GM10847 (cell line): ENCODE results near the gene HGF.

Source experiments
- POLR2A ChIP-seq: IDR thresholded peaks from 2 replicates; pipeline ENCODE4 v1.6.1; 2011; ENCODE audit not compliant: insufficient read length; ENCODE audit errors: extremely low read depth

Gene HGF

GRCh38 chr7:81684033-81684432 is 85.8 kb downstream of the HGF start:
- no peak for TF ChIP-seq POLR2A

- TF ChIP-seq POLR2A: no peak
These were observed 87.0 kb downstream of the HGF start for GRCh38 chr7:81682873-81683272.

DNA sequence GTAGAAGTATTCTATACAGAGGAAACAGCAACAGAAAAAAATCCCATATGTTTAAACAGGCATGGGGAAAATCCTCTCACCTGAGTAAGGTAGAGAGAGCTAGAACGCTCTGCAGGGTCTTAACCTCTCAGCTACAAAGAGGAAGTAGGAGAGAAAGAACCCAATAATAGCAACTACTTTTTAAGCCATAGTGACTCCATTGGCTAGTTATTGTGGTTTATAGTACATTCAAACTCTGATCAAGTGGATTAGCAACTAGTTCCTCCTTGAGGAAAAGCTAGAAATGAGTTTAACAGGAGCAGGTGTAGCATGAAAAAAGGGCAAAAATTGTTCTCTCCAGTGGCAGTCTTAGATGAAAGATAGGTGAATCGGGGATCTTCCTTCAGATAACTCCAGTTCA is 89.7 kb downstream of the HGF start:
- TF ChIP-seq POLR2A: no peak

DNA sequence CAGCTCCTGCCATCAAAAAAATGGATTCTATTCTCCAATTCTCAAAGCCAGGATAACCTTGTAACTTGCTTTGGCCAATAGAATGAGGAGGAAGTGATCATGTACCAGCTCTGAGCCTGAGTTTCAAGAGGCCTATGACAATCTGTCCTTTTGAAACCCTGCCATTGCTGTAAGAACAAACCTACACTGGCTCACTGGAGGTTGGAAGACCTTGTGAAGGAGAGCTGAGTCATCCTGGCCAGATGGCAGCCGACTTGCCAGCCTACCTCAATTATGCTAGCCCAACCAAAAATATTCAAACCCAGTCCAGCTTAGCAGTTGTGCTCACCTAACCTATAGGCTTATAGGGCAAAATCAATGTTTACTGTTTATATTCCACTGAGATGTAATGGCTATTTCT is 93.0 kb downstream of the HGF start:
- TF ChIP-seq POLR2A: no peak

DNA sequence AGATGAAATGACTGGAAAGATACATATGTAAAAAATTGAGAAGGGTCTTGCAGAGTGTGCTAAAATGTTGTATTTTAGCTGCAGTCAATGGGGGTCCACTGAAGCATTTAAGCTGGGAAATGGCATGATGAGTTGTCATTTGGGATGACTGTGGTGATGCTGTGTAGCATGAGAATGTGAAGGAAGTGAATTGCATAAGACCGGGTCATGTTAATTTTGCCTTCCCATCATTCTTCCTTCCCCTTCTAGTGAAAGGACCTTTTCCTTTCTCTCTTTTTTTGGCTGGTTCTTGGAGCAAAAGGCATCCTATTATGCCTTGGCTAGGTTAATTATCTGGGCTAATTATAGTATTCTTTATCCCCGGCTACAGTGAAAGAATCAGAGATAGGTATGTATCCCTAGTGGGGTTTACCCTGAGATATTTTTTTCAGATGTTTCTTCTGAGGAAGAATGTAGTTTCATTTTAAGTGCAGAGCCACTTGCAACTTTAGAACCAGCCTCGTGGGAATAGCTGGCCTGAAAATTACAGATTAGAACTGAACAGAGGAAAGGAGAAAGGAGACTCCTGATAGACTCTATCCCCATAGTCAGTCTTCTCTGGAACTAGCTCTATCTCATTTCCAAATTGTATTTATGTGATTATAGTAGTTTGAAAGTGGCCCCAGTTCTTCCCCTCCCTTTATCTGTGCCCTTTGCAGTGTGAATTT is 93.6 kb downstream of the HGF start:
- TF ChIP-seq POLR2A: no peak

GRCh38 chr7:81674431-81674830 is 95.4 kb downstream of the HGF start:
- no peak for TF ChIP-seq POLR2A

GRCh38 chr7:81672872-81673271 is 97.0 kb downstream of the HGF start:
- TF ChIP-seq POLR2A: no peak

DNA sequence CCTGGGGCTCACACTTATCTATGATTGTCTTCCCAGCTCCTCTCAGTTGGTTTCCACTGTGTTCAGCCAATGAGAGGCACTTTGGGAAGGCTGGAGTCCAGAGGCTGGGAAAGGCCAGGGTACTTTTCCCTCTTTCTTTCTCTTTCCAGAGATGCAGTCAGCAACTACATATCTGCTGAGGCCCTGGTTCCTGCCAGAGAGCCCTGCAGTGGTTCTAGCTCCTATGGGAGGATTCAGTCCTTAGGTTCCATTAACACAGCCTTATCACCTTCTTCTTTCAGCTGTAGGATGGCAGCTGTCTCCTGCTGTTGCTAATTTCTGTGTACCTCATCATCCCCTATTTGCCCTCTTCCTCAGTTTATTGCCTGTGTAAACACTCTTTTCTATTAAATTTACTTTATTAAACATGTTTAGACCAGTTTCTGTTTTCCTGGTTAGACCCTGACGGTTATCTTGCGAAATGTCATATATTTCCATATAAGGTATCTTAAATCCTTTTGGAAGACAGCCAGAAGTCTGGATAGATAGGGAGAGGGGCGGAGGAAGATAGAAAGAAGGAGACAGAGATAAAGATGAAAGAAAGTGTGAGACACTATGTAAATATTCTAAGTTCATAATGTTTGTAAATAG is 100.3 kb downstream of the HGF start:
- no peak for TF ChIP-seq POLR2A

DNA sequence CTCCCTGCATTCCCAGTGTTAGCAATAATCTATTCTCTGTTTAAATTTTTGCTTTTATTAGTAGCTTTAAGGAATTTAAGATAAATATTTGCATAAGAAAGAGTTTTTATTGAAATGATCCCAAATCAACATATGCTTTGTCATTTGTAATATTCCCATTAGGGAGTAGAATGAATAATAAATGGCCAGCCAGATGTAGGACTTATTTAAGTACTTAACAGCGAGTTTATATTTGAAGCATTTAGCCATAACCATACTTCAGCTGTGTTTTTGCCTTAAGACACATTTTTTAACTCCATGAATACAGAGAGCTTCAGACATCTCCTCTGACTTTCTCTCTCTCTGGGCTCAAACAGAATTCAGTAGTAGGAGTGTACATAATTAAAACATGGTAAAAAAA is 103.6 kb downstream of the HGF start:
- TF ChIP-seq POLR2A: no peak

- TF ChIP-seq POLR2A: no peak
These were observed 104.6 kb downstream of the HGF start for GRCh38 chr7:81665236-81665635.

DNA sequence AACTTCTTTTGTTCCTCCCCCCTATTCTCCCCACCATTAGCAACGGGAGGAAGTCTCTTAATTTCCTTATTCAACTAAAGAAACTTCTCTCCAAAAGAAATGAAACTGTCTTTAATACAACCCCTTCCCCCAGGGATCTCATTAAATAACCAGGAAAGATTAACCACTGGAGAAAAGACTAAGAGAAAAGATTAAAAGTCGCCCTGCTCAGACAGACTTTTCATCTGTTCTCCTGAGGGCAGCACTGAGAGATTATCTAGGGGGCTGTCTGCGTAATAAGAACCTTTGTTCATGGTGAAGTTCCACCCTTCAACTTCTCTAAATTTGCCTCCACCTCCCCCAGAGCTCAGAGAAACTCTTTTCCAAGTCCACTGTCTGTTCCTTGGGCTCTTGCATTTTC is 105.5 kb downstream of the HGF start:
- TF ChIP-seq POLR2A: no peak

DNA sequence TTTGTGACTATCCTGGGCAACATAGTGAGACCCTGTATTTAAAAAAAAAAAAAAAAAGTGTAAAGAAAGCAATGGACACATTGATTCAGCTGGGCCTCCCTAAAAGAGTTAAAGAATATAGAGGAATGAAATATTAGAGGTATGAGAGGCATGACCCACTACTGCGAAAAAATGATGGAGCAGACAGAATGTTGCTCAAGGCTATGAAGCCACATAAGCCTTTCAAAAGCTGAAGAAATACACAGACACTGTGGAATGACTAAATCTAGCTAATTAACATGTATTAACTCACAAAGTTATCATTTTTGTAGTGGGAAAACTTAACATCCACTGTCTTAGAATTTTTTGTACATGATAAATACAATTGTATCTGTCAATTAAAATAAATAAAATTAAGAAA is 107.3 kb downstream of the HGF start:
- no peak for TF ChIP-seq POLR2A

DNA sequence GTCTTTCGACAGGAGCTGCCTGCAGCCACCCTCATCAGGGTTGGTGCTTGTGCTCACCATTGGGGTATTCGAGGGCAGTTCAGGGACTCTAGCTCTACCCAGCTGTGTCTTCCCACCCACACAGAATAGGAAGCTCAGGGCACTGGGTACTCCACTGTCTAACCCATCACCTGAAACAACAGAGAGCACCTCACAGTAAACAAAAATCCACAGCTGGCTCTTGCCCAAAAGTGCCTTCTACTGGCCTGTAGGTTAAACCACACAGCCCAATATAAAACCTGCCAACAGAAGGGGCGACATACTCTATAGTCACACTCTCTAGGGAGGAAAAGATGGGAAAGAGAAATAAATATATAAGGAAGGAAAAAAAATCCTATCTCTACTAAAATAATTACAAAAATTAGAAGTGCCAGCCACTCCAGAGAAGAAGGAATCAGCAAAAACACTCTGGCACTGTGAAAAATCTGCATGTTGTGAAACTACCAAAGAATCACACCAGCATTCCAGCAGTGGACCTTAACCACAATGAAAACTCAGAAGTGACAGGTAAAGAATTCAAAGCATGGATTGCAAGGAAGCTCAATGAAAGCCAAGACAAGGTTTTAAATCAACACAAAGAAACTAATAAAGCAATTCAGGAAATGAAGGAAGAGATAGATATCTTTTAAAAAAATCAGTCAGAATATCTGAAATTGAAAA is 110.0 kb downstream of the HGF start:
- no peak for TF ChIP-seq POLR2A

- no peak for TF ChIP-seq POLR2A
These were observed 112.3 kb downstream of the HGF start for GRCh38 chr7:81657551-81657950.

GRCh38 chr7:81655271-81655670 is 114.6 kb downstream of the HGF start:
- no peak for TF ChIP-seq POLR2A

DNA sequence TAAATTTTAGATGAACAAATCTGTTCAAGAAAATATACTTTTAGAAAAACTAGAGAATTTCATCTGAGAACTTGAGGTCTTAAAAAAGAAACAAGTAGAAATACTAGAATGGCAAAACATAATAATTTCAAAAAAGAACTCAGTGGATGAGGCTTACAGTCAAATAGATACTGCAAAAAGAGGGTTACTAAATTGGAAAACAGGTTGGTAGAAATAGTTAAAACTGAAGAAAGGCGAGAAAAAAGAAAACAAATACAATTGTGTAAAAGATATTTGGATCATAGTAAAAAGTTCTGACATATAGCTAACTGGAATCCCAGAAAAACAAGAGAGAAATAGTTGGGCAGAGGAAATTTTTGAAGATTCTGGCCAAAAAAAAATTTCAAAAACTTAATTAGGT is 117.6 kb downstream of the HGF start:
- TF ChIP-seq POLR2A: no peak
